Measurements from ENCODE around the gene QRFP. TPM values are rescaled to one million over a fixed set of nuclear protein-coding genes. Genes with fewer than 3 reads are reported as not detected.

The QRFP gene
- total RNA-seq, 1 experiment from 2014 or later = not detected

DNA sequence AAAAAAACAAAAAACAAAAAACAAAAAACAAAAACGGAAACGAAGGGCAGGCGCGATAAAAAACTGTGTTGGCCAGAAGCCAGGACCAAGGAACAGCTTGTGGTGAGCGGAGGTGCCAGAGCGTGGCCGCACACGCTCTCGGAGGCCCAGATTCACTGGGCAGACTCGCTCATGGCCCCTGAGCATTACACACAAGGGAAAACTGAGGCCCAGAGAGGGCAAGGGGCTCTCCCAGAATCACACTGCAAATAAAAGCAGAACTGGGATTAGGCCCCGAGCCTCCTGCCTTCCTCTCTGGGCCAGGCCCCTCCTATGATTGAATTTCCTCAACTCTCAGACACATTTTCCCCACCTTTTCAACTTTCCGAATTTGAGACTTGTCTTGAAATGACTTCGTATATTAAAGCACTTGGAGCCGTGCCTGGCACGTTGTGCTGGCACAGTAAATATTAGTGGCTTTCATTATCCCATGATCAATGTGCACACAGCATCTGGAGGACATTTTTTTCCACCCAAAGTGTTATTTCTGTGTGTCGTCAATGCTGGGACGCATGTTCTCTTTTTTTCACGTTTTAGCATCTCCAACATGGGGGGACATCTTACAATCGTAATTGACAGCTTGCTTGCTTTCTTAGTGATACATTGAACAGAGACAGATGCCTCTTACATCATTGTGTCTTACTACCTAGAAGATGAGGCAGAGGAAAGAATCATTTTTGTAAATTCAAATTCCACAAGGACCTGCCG is 35.1 kb upstream of the QRFP start:
- no peak for DNase-seq
- peaks cover 38 to 43% of the 10 kb centered on the region in 2 experiments for H3K4me1 Mint-ChIP-seq
- H4K5ac ChIP-seq (ENCODE audit: insufficient read length, low read depth, low read length) = no peak overlapping the region
- no peak overlapping the region for H4K91ac ChIP-seq (ENCODE audit: insufficient read length, low read depth, low read length)
- no peak overlapping the region for H2BK12ac ChIP-seq (ENCODE audit: insufficient read length, low read depth, low read length)
- H3K36me3 Mint-ChIP-seq (ENCODE audit: insufficient read depth in 1 of 3, low read depth in 3 of 3) = 0 out of 7 replicates have a peak, but pooled peaks cover 0 to 1% (median 0%) of the 10 kb centered on the region in 3 experiments
- no peak overlapping the region for H2BK5ac ChIP-seq (ENCODE audit: insufficient read length, low read length)
- no peak overlapping the region for H2BK20ac ChIP-seq (ENCODE audit: low read depth, low read length, poor library complexity, severe bottlenecking)
- H2AFZ ChIP-seq (ENCODE audit: low read length) = no peak overlapping the region
- H3K79me2 ChIP-seq (ENCODE audit: insufficient read depth, low read length) = no peaks in the 10 kb centered on the region
- H2BK120ac ChIP-seq (ENCODE audit: low read depth, low read length, poor library complexity, severe bottlenecking) = no peak overlapping the region
- H3K9me3 Mint-ChIP-seq = no peaks in the 10 kb centered on the region; a peak in 1 of 5 replicates
- TF ChIP-seq, protein P1, sequence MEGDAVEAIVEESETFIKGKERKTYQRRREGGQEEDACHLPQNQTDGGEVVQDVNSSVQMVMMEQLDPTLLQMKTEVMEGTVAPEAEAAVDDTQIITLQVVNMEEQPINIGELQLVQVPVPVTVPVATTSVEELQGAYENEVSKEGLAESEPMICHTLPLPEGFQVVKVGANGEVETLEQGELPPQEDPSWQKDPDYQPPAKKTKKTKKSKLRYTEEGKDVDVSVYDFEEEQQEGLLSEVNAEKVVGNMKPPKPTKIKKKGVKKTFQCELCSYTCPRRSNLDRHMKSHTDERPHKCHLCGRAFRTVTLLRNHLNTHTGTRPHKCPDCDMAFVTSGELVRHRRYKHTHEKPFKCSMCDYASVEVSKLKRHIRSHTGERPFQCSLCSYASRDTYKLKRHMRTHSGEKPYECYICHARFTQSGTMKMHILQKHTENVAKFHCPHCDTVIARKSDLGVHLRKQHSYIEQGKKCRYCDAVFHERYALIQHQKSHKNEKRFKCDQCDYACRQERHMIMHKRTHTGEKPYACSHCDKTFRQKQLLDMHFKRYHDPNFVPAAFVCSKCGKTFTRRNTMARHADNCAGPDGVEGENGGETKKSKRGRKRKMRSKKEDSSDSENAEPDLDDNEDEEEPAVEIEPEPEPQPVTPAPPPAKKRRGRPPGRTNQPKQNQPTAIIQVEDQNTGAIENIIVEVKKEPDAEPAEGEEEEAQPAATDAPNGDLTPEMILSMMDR (conservative IDR thresholded peaks at IDR 0.05) = no peak
- H3K9me3 ChIP-seq (ENCODE audit: control insufficient read depth, low read depth, low read length) = no peaks in the 10 kb centered on the region
- no peak overlapping the region for H2AK5ac ChIP-seq (ENCODE audit: insufficient read length, low read length)
- no peak overlapping the region for H3K9ac ChIP-seq (ENCODE audit: extremely low read depth, insufficient read length, low read length)
- peaks cover 10% of the 10 kb centered on the region for H3K27me3 Mint-ChIP-seq (ENCODE audit: low read depth)
- H3T11ph ChIP-seq (ENCODE audit: low read length) = no peak overlapping the region
- peak overlapping the region in 1 of 2 experiments; percentile 10; a peak in 1 of 5 replicates for H3K4me3 Mint-ChIP-seq
- H3K27ac ChIP-seq (ENCODE audit: insufficient read length, low read depth, low read length) = no peak overlapping the region
- H3K23me2 ChIP-seq (ENCODE audit: insufficient read length, low read depth, low read length, poor library complexity, severe bottlenecking) = no peaks in the 10 kb centered on the region
- no peak overlapping the region for H3K23ac ChIP-seq (ENCODE audit: insufficient read length, low read depth, low read length)
- no peaks in the 10 kb centered on the region for H3K79me1 ChIP-seq (ENCODE audit: insufficient read depth, low read depth, low read length, poor library complexity, severe bottlenecking)
- no peak overlapping the region for H3K14ac ChIP-seq (ENCODE audit: insufficient read depth, low read length)
- H3K56ac ChIP-seq (ENCODE audit: insufficient read length, low read depth, low read length) = no peak overlapping the region
- H2BK15ac ChIP-seq (ENCODE audit: low read depth, low read length) = no peak overlapping the region
- no peak overlapping the region for H3K4ac ChIP-seq (ENCODE audit: low read depth, low read length)
- H3K27me3 ChIP-seq (ENCODE audit: insufficient read depth, low read length) = no peaks in the 10 kb centered on the region
- peak overlapping the region in 1 of 3 experiments; percentile 5; a peak in 1 of 7 replicates for H3K27ac Mint-ChIP-seq
- no CpG with 5 or more reads among the region's 20 CpGs for WGBS (ENCODE audit: extremely low coverage, insufficient read length, low lambda C conversion rate)
- H3K4me1 ChIP-seq (ENCODE audit: insufficient read depth, low read length) = peaks cover under 1% of the 10 kb centered on the region; the same call in 1 of the 2 replicates
- H4K8ac ChIP-seq (replicated peaks; ENCODE audit: insufficient read length, low read depth, low read length) = no peak overlapping the region
- no peak overlapping the region for H3K4me2 ChIP-seq (ENCODE audit: insufficient read depth, insufficient read length, low read length)
- H4K20me1 ChIP-seq (ENCODE audit: control insufficient read depth, insufficient read depth, insufficient read length) = no peaks in the 10 kb centered on the region
- no peak overlapping the region for H3K18ac ChIP-seq (ENCODE audit: insufficient read length, low read depth, low read length)
